ENCODE data around the gene STX16.
"Not testable (repeated sequence)": the region's sequence is repeated elsewhere in the genome, so short reads cannot be mapped to it uniquely, and the experiment has no call there.

The STX16 gene

GRCh38 chr20:58636396-58636982 is 14.6 kb upstream of the STX16 start:
- no peak for DNase-seq (ENCODE audit: low read depth)

- DNase-seq (ENCODE audit: low read depth) = no peak
These were observed 14.1 kb upstream of the STX16 start for GRCh38 chr20:58636983-58637421.

- DNase-seq (ENCODE audit: low read depth) = no peak
These were observed 13.4 kb upstream of the STX16 start for GRCh38 chr20:58637466-58638213.

GRCh38 chr20:58638467-58639181 is 12.5 kb upstream of the STX16 start:
- no peak for DNase-seq (ENCODE audit: low read depth)

GRCh38 chr20:58639182-58640146 is 11.6 kb upstream of the STX16 start:
- no peak for DNase-seq (ENCODE audit: low read depth)

GRCh38 chr20:58640446-58640845 is 10.6 kb upstream of the STX16 start:
- no peak for DNase-seq (ENCODE audit: low read depth)

GRCh38 chr20:58642441-58642840 is 8.6 kb upstream of the STX16 start:
- DNase-seq (ENCODE audit: low read depth) = no peak

- not testable (repeated sequence) for DNase-seq (ENCODE audit: low read depth)
These were observed 8.2 kb upstream of the STX16 start for GRCh38 chr20:58642896-58643295.

GRCh38 chr20:58645412-58645968 is 5.6 kb upstream of the STX16 start:
- DNase-seq (ENCODE audit: low read depth) = no peak

- DNase-seq (ENCODE audit: low read depth) = no peak
These were observed 4.8 kb upstream of the STX16 start for GRCh38 chr20:58646257-58646656.

- no peak for DNase-seq (ENCODE audit: low read depth)
These were observed 4.4 kb upstream of the STX16 start for GRCh38 chr20:58646703-58647102.

GRCh38 chr20:58647162-58647795 is 3.8 kb upstream of the STX16 start:
- DNase-seq (ENCODE audit: low read depth) = no peak

GRCh38 chr20:58647796-58648501 is 3.1 kb upstream of the STX16 start:
- peak; percentile 87 for DNase-seq (ENCODE audit: low read depth)

GRCh38 chr20:58648502-58648825 is 2.6 kb upstream of the STX16 start:
- DNase-seq (ENCODE audit: low read depth) = not testable (repeated sequence)

- DNase-seq (ENCODE audit: low read depth) = no peak
These were observed 1.5 kb upstream of the STX16 start for GRCh38 chr20:58649288-58650180.

GRCh38 chr20:58650181-58650775 is 805 bp upstream of the STX16 start:
- DNase-seq (ENCODE audit: low read depth) = no peak

- DNase-seq (ENCODE audit: low read depth) = no peak
These were observed 469 bp downstream of the STX16 start for GRCh38 chr20:58651559-58651945.

GRCh38 chr20:58651946-58652605 is 993 bp downstream of the STX16 start:
- DNase-seq (ENCODE audit: low read depth) = peak; percentile 41
